Keratinocyte (primary cell): Measurements from ENCODE around the gene SORBS2. TPM values are rescaled to one million over a fixed set of nuclear protein-coding genes. Genes with fewer than 3 reads are reported as not detected.
A peak's percentile ranks its signal among the peaks of the same experiment; 100 is the strongest.

ENCODE experiments used
- DNase-seq: peaks from one replicate; pipeline ENCODE4 v3.0.0-alpha.2; 2011; ENCODE audit warnings: low read depth, missing footprints, low spot score
- FAIRE-seq: peaks from 2 replicates; lab custom pipeline; 2011; peaks lifted over from hg19 to GRCh38; lab: Jason Lieb, UNC
- H2AFZ ChIP-seq: 2 replicates; pipeline ENCODE4 v1.6.0; 2012; ENCODE audit warnings: low read length, control low read depth, inconsistent platforms; ENCODE audit not compliant: control insufficient read depth
- H3K27ac ChIP-seq: 2 replicates; pipeline ENCODE4 v1.5.1; 2011; ENCODE audit warnings: low read length; ENCODE audit not compliant: control insufficient read depth, insufficient read depth
- H3K27me3 ChIP-seq: 3 replicates; pipeline ENCODE4 v1.6.0; 2011; ENCODE audit warnings: low read length; ENCODE audit not compliant: control insufficient read depth, insufficient read depth; ENCODE audit errors: extremely low read depth
- H3K36me3 ChIP-seq, 2 experiments: 2 replicates in 1 of 2; 3 replicates in 1 of 2; pipeline ENCODE4 v1.5.1; 2011; ENCODE audit warnings: low read length in 2 of 2, mild to moderate bottlenecking in 1 of 2; ENCODE audit not compliant: control insufficient read depth in 2 of 2, insufficient read depth in 2 of 2; ENCODE audit errors: extremely low read depth in 1 of 2
- H3K4me1 ChIP-seq: 3 replicates; pipeline ENCODE4 v1.5.1; 2011; ENCODE audit warnings: low read length; ENCODE audit not compliant: control insufficient read depth, insufficient read depth; ENCODE audit errors: extremely low read depth
- H3K4me2 ChIP-seq: 3 replicates; pipeline ENCODE4 v1.6.0; 2011; ENCODE audit warnings: low read depth, low read length; ENCODE audit not compliant: control insufficient read depth, insufficient read depth; ENCODE audit errors: extremely low read depth
- H3K4me3 ChIP-seq, 3 experiments: fragments of 200-600 bp in 1 of 3; sonication (generic) in 1 of 3; 2 replicates in 2 of 3; 3 replicates in 1 of 3; pipeline ENCODE4 v1.5.1; 2011 to 2016; ENCODE audit warnings: low read length in 3 of 3, mild to moderate bottlenecking in 3 of 3, control low read depth in 2 of 3, inconsistent platforms in 1 of 3, low read depth in 1 of 3, mixed read lengths in 1 of 3, mixed run types in 1 of 3, moderate library complexity in 1 of 3; ENCODE audit not compliant: control insufficient read depth in 2 of 3, insufficient read depth in 2 of 3; ENCODE audit errors: extremely low read depth in 1 of 3
- H3K79me2 ChIP-seq: 2 replicates; pipeline ENCODE4 v1.6.0; 2012; ENCODE audit warnings: low read length; ENCODE audit not compliant: control insufficient read depth, insufficient read depth
- H3K9ac ChIP-seq: 3 replicates; pipeline ENCODE4 v1.6.0; 2011; ENCODE audit warnings: low read length; ENCODE audit not compliant: control insufficient read depth, insufficient read depth; ENCODE audit errors: extremely low read depth
- H3K9me1 ChIP-seq: 3 replicates; pipeline ENCODE4 v1.6.0; 2011; ENCODE audit warnings: low read length; ENCODE audit not compliant: control insufficient read depth, insufficient read depth; ENCODE audit errors: extremely low read depth
- H3K9me3 ChIP-seq: 2 replicates; pipeline ENCODE4 v1.5.1; 2012; ENCODE audit warnings: low read depth, low read length; ENCODE audit not compliant: control insufficient read depth
- H4K20me1 ChIP-seq: 3 replicates; pipeline ENCODE4 v1.6.0; 2011; ENCODE audit warnings: low read length; ENCODE audit not compliant: control insufficient read depth, insufficient read depth; ENCODE audit errors: extremely low read depth
- EZH2 ChIP-seq: IDR thresholded peaks from one replicate; pipeline ENCODE4 v1.6.1; 2012; ENCODE audit warnings: inconsistent platforms, mild to moderate bottlenecking, low read length, moderate library complexity
- dilution Hi-C: fragments of 300-500 bp; cut with MboI; formaldehyde crosslinking; loops from one replicate; pipeline ENCODE4 v1.7.0; 2020; ENCODE audit warnings: low sequenced_read_pairs; ENCODE audit not compliant: extremely low pct_ligation_motif_present
- polyA plus RNA-seq, 5 experiments: library from polyadenylated mRNA; depleted of rRNA in 3 of 5; stranded (reverse) in 3 of 5; stranded (forward) in 1 of 5; unstranded in 1 of 5; fragments of >200 nt; gene quantifications; 1 replicate in 1 of 5; 2 replicates in 3 of 5; 3 replicates in 1 of 5; pipeline versions ENCODE4 v1.2.1 to v1.2.3, GENCODE V29; 2011 to 2012; ENCODE audit warnings: missing spikeins in 2 of 5, low read depth in 1 of 5, low replicate concordance in 1 of 5
- TF ChIP-seq, protein P1 (sequence below), 3 experiments: IDR thresholded peaks in 1 of 3; conservative IDR thresholded peaks in 1 of 3; optimal IDR thresholded peaks in 1 of 3; 2 replicates in 2 of 3; 3 replicates in 1 of 3; pipeline versions ENCODE3 to v1.5.1; 2011; ENCODE audit warnings: low read length in 3 of 3, mild to moderate bottlenecking in 3 of 3, moderate library complexity in 2 of 3, control low read depth in 1 of 3, inconsistent platforms in 1 of 3; ENCODE audit not compliant: insufficient read depth in 2 of 3; ENCODE audit errors: extremely low read depth in 1 of 3

The SORBS2 gene
- polyA plus RNA-seq, 1 donor (not counting 4 experiments of a cell fraction or from before 2014, with no cell fraction given) = 0.14 TPM

DNA sequence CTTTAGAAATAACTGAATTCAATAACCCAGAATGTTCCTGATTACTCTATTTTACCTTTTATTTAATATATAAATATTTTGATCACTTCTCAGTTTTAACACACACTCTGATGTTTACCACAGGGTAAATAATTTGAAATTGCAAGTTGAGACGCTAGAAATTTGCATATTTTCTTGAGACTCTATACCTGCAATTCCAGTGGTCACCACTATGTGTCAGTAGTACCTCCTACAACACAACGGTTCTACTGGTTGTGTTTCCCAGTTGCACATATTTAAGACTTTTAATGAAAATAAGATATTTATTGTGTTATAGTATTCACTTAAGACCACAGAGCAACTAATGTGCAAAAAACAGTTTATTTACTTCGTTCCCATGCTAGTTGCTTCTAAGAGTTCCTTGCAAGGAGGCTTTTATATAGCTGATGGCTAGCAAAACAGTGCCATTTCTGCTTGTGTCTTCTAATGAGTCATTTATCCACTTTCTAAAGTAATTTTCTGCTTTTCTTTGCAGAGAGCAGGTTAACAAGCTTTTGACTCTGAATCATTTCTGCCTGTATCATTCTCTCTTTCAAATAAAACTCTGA is 177.8 kb downstream of the SORBS2 start:
- TF ChIP-seq, protein P1, sequence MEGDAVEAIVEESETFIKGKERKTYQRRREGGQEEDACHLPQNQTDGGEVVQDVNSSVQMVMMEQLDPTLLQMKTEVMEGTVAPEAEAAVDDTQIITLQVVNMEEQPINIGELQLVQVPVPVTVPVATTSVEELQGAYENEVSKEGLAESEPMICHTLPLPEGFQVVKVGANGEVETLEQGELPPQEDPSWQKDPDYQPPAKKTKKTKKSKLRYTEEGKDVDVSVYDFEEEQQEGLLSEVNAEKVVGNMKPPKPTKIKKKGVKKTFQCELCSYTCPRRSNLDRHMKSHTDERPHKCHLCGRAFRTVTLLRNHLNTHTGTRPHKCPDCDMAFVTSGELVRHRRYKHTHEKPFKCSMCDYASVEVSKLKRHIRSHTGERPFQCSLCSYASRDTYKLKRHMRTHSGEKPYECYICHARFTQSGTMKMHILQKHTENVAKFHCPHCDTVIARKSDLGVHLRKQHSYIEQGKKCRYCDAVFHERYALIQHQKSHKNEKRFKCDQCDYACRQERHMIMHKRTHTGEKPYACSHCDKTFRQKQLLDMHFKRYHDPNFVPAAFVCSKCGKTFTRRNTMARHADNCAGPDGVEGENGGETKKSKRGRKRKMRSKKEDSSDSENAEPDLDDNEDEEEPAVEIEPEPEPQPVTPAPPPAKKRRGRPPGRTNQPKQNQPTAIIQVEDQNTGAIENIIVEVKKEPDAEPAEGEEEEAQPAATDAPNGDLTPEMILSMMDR (optimal IDR thresholded peaks at IDR 0.05 in 1 of 3, IDR thresholded peaks at IDR 0.05 in 1 of 3, conservative IDR thresholded peaks at IDR 0.05 in 1 of 3; ENCODE audit: extremely low read depth in 1 of 3, insufficient read depth in 2 of 3, low read length in 3 of 3) = peak; percentile 19 to 39 (median 38)
- no peak for TF ChIP-seq EZH2
- Histone ChIP-seq H4K20me1 (no peaks in the 10 kb centered on the region), H3K4me3 (no peak overlapping the region), H3K27me3 (peaks cover 10% of the 10 kb centered on the region), H3K79me2 (no peaks in the 10 kb centered on the region), H3K9ac (no peak overlapping the region), H2AFZ (no peak overlapping the region), H3K36me3 (no peaks in the 10 kb centered on the region), H3K4me1 (no peaks in the 10 kb centered on the region), H3K27ac (no peak overlapping the region), H3K9me3 (no peaks in the 10 kb centered on the region), H3K9me1 (no peaks in the 10 kb centered on the region), H3K4me2 (no peak overlapping the region)
- FAIRE-seq (no peak), DNase-seq (no peak)
- dilution Hi-C loops = loop anchor here (25.0 kb wide), 1 partner anchor 378 kb away; no protein-coding TSS in a partner anchor

DNA sequence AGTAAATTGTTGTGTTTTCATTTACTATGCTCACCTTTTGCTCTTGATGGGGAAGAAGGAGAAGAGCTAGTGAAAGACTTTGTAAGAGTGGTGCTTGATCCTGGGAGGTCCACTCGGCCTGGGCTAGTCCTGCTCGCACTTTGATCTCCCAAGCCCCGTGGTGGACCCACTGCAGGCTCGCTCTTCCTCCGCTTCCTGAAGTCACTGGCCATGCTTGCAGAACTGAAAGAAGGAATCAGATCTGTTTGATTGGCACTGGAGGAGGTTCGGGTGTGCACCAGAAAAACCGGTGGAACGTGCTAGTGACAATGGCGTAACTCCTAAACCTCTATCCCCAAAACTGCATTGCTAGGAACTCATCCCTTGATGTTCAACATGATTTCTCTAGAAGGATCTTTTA is 185.2 kb downstream of the SORBS2 start:
- H3K9me3 ChIP-seq = no peaks in the 10 kb centered on the region
- H4K20me1 ChIP-seq = no peaks in the 10 kb centered on the region
- no peak overlapping the region for H3K9ac ChIP-seq
- no peak overlapping the region for H3K4me2 ChIP-seq
- no peaks in the 10 kb centered on the region for H3K27me3 ChIP-seq
- no peaks in the 10 kb centered on the region for H3K79me2 ChIP-seq
- DNase-seq = no peak
- no peak overlapping the region for H3K4me3 ChIP-seq
- TF ChIP-seq EZH2 = no peak
- TF ChIP-seq, protein P1 (optimal IDR thresholded peaks at IDR 0.05 in 1 of 3, IDR thresholded peaks at IDR 0.05 in 1 of 3, conservative IDR thresholded peaks at IDR 0.05 in 1 of 3; ENCODE audit: extremely low read depth in 1 of 3, insufficient read depth in 2 of 3, low read length in 3 of 3) = no peak
- FAIRE-seq = no peak
- no peaks in the 10 kb centered on the region for H3K36me3 ChIP-seq
- dilution Hi-C loops = loop anchor here (25.0 kb wide), 1 partner anchor 386 kb away; no protein-coding TSS in a partner anchor
- no peaks in the 10 kb centered on the region for H3K4me1 ChIP-seq
- no peak overlapping the region for H2AFZ ChIP-seq
- H3K27ac ChIP-seq = no peak overlapping the region
- H3K9me1 ChIP-seq = no peaks in the 10 kb centered on the region
